Left ventricle myocardium inferior (tissue), 1 donor: ENCODE data around the gene PNRC1. TPM values are rescaled to one million over a fixed set of nuclear protein-coding genes. Genes with fewer than 3 reads are reported as not detected.

ENCODE experiments used
- DNase-seq: peaks from one replicate; pipeline ENCODE4 v3.0.0-alpha.2; 2020
- H3K27ac ChIP-seq: fragments of 200-600 bp; replicated peaks from 2 replicates; pipeline ENCODE4 v1.8.0; 2021
- H3K27me3 ChIP-seq: fragments of 200-600 bp; 2 replicates; pipeline ENCODE4 v1.8.0; 2021; ENCODE audit warnings: low read depth
- H3K36me3 ChIP-seq: fragments of 200-600 bp; 2 replicates; pipeline ENCODE4 v1.8.0; 2021
- H3K4me1 ChIP-seq: fragments of 200-600 bp; 2 replicates; pipeline ENCODE4 v1.8.0; 2021
- H3K4me3 ChIP-seq: fragments of 200-600 bp; 2 replicates; pipeline ENCODE4 v1.8.0; 2021; ENCODE audit warnings: mild to moderate bottlenecking, moderate library complexity
- H3K9me3 ChIP-seq: fragments of 200-600 bp; replicated peaks from 2 replicates; pipeline ENCODE4 v1.8.0; 2021
- CTCF ChIP-seq: fragments of 200-600 bp; IDR thresholded peaks from 2 replicates; pipeline ENCODE4 v1.8.0; 2021; ENCODE audit warnings: antibody characterized with exemption, mild to moderate bottlenecking, borderline replicate concordance
- intact Hi-C: fragments of 100-400 bp; cut with micrococcal nuclease; formaldehyde crosslinking; loops from one replicate; pipeline ENCODE4 v1.11.0; 2022
- total RNA-seq: library from RNA; stranded (reverse); fragmentation: NEBNext Ultra II Directional; extraction: Animal tissue kit (Norgen Biotek cat#: 25700); gene quantifications from one replicate; pipeline ENCODE4 v1.2.1, GENCODE V29; 2021
- donor health status: DM: no; HTN: yes; CAD: no; lungs with severe emphysema.

The PNRC1 gene
- total RNA-seq, 1 donor from 2014 or later: 180 TPM

- Histone ChIP-seq H3K27ac (peak overlapping the region; percentile 60), H3K4me1 (peaks cover 18% of the 10 kb centered on the region), H3K27me3 (no peaks in the 10 kb centered on the region), H3K4me3 (no peak overlapping the region), H3K9me3 (no peaks in the 10 kb centered on the region), H3K36me3 (no peaks in the 10 kb centered on the region)
- TF ChIP-seq CTCF: no peak
- intact Hi-C loops: no loop called here
- DNase-seq: peak; percentile 63
Observed at GRCh38 chr6:89045011-89045387, 35.6 kb upstream of the PNRC1 start.

- no peak for TF ChIP-seq CTCF
- Histone ChIP-seq H3K4me1 (peaks cover 24% of the 10 kb centered on the region), H3K4me3 (no peak overlapping the region), H3K9me3 (no peaks in the 10 kb centered on the region), H3K36me3 (no peaks in the 10 kb centered on the region), H3K27me3 (no peaks in the 10 kb centered on the region), H3K27ac (peak overlapping the region; percentile 60)
- no peak for DNase-seq
- intact Hi-C loops: no loop called here
Observed at GRCh38 chr6:89045576-89045975, 35.0 kb upstream of the PNRC1 start.

GRCh38 chr6:89047473-89047872 is 33.1 kb upstream of the PNRC1 start:
- Histone ChIP-seq H3K4me3 (no peak overlapping the region), H3K36me3 (no peaks in the 10 kb centered on the region), H3K27me3 (no peaks in the 10 kb centered on the region), H3K27ac (no peak overlapping the region), H3K9me3 (no peaks in the 10 kb centered on the region), H3K4me1 (peaks cover 29% of the 10 kb centered on the region)
- DNase-seq: no peak
- intact Hi-C loops: no loop called here
- TF ChIP-seq CTCF: no peak

- no peak for DNase-seq
- Histone ChIP-seq H3K4me3 (no peak overlapping the region), H3K27ac (no peak overlapping the region), H3K36me3 (no peaks in the 10 kb centered on the region), H3K9me3 (no peaks in the 10 kb centered on the region), H3K4me1 (peaks cover 29% of the 10 kb centered on the region), H3K27me3 (no peaks in the 10 kb centered on the region)
- no peak for TF ChIP-seq CTCF
- intact Hi-C loops: no loop called here
Observed at GRCh38 chr6:89048288-89048923, 32.1 kb upstream of the PNRC1 start.

- Histone ChIP-seq H3K4me1 (peaks cover 29% of the 10 kb centered on the region), H3K36me3 (no peaks in the 10 kb centered on the region), H3K27me3 (no peaks in the 10 kb centered on the region), H3K27ac (no peak overlapping the region), H3K9me3 (no peaks in the 10 kb centered on the region), H3K4me3 (no peak overlapping the region)
- no peak for DNase-seq
- intact Hi-C loops: no loop called here
- no peak for TF ChIP-seq CTCF
Observed at GRCh38 chr6:89048985-89049384, 31.6 kb upstream of the PNRC1 start.
